ENCODE measurements around the gene MAPK8IP3. TPM values are rescaled to one million over a fixed set of nuclear protein-coding genes. Genes with fewer than 3 reads are reported as not detected.

MAPK8IP3 gene
- total RNA-seq, 1 experiment from 2014 or later: 72.3 TPM

- TF ChIP-seq, protein P1, sequence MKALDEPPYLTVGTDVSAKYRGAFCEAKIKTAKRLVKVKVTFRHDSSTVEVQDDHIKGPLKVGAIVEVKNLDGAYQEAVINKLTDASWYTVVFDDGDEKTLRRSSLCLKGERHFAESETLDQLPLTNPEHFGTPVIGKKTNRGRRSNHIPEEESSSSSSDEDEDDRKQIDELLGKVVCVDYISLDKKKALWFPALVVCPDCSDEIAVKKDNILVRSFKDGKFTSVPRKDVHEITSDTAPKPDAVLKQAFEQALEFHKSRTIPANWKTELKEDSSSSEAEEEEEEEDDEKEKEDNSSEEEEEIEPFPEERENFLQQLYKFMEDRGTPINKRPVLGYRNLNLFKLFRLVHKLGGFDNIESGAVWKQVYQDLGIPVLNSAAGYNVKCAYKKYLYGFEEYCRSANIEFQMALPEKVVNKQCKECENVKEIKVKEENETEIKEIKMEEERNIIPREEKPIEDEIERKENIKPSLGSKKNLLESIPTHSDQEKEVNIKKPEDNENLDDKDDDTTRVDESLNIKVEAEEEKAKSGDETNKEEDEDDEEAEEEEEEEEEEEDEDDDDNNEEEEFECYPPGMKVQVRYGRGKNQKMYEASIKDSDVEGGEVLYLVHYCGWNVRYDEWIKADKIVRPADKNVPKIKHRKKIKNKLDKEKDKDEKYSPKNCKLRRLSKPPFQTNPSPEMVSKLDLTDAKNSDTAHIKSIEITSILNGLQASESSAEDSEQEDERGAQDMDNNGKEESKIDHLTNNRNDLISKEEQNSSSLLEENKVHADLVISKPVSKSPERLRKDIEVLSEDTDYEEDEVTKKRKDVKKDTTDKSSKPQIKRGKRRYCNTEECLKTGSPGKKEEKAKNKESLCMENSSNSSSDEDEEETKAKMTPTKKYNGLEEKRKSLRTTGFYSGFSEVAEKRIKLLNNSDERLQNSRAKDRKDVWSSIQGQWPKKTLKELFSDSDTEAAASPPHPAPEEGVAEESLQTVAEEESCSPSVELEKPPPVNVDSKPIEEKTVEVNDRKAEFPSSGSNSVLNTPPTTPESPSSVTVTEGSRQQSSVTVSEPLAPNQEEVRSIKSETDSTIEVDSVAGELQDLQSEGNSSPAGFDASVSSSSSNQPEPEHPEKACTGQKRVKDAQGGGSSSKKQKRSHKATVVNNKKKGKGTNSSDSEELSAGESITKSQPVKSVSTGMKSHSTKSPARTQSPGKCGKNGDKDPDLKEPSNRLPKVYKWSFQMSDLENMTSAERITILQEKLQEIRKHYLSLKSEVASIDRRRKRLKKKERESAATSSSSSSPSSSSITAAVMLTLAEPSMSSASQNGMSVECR (CRISPR knock-in tag; IDR thresholded peaks at IDR 0.05; ENCODE audit: borderline replicate concordance): no peak
Measured at GRCh38 chr16:1666316-1666715, 39.7 kb upstream of the MAPK8IP3 start (continued).

- Mint-ChIP-seq H3K4me1 (no peaks in the 10 kb centered on the region), H3K9me3 (no peaks in the 10 kb centered on the region), H3K27me3 (ENCODE audit: low read depth) (no peaks in the 10 kb centered on the region), H3K27ac (no peak overlapping the region), H3K36me3 (peaks cover 69% of the 10 kb centered on the region), H3K4me3 (no peak overlapping the region)
- TF ChIP-seq, protein P2, sequence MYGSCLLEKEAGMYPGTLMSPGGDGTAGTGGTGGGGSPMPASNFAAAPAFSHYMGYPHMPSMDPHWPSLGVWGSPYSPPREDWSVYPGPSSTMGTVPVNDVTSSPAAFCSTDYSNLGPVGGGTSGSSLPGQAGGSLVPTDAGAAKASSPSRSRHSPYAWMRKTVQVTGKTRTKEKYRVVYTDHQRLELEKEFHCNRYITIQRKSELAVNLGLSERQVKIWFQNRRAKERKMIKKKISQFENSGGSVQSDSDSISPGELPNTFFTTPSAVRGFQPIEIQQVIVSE (CRISPR knock-in tag; IDR thresholded peaks at IDR 0.05; ENCODE audit: borderline replicate concordance): no peak
- TF ChIP-seq ZNF423 (CRISPR knock-in tag; IDR thresholded peaks at IDR 0.05) (no peak), JUN (CRISPR knock-in tag; IDR thresholded peaks at IDR 0.05) (no peak)
- DNase-seq (ENCODE audit: low spot score) (no peak), ATAC-seq (no peak)
- ChIA-PET CTCF (no interaction called here), POLR2A (no interaction called here)
Measured at GRCh38 chr16:1667271-1667670, 38.7 kb upstream of the MAPK8IP3 start.

DNA sequence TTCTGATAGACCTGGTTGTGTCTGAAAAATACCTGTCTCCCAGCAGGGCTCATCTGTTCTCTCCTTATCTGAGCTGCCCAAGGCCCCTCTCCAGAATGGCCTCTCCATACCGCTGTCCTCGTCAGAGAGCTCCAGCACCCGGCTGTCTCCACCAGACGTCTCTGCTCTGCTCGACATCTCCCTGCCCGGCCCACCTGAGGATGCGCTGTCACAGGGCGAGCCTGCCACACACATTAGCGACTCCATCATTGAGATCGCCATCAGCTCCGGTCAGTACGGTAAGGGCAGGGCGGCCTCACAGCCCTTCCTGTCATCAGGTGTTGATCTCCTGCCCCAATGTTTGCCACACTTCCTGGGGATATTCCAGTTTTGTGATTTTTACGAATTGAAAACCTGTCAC, 38.1 kb upstream of the MAPK8IP3 start:
- Mint-ChIP-seq H3K4me3 (no peak overlapping the region), H3K27ac (no peak overlapping the region), H3K9me3 (no peaks in the 10 kb centered on the region), H3K27me3 (ENCODE audit: low read depth) (no peaks in the 10 kb centered on the region), H3K4me1 (no peaks in the 10 kb centered on the region), H3K36me3 (peaks cover 68% of the 10 kb centered on the region)
- ATAC-seq (no peak), DNase-seq (ENCODE audit: low spot score) (no peak)
- ChIA-PET POLR2A (interaction anchor here (1.3 kb wide), 1 partner anchor 10 kb away, joined by 3 read pairs; the partner anchor contains the start of gene JPT2), CTCF (no interaction called here)
- no peak for TF ChIP-seq USF1 (CRISPR knock-in tag; IDR thresholded peaks at IDR 0.05)
- no peak for TF ChIP-seq GABPB1 (CRISPR knock-in tag; IDR thresholded peaks at IDR 0.05)
- no peak for TF ChIP-seq STAT6 (CRISPR knock-in tag; conservative IDR thresholded peaks at IDR 0.05; ENCODE audit: low read depth)
- TF ChIP-seq FOXP4 (CRISPR knock-in tag; IDR thresholded peaks at IDR 0.05): no peak
- TF ChIP-seq ZNF121 (CRISPR knock-in tag; IDR thresholded peaks at IDR 0.05): no peak
- no peak for TF ChIP-seq ETV6 (CRISPR knock-in tag; IDR thresholded peaks at IDR 0.05)
- TF ChIP-seq, protein P3, sequence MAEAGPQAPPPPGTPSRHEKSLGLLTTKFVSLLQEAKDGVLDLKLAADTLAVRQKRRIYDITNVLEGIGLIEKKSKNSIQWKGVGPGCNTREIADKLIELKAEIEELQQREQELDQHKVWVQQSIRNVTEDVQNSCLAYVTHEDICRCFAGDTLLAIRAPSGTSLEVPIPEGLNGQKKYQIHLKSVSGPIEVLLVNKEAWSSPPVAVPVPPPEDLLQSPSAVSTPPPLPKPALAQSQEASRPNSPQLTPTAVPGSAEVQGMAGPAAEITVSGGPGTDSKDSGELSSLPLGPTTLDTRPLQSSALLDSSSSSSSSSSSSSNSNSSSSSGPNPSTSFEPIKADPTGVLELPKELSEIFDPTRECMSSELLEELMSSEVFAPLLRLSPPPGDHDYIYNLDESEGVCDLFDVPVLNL (CRISPR knock-in tag; IDR thresholded peaks at IDR 0.05; ENCODE audit: borderline replicate concordance, low read depth): no peak
- TF ChIP-seq, protein P4, sequence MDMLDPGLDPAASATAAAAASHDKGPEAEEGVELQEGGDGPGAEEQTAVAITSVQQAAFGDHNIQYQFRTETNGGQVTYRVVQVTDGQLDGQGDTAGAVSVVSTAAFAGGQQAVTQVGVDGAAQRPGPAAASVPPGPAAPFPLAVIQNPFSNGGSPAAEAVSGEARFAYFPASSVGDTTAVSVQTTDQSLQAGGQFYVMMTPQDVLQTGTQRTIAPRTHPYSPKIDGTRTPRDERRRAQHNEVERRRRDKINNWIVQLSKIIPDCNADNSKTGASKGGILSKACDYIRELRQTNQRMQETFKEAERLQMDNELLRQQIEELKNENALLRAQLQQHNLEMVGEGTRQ (CRISPR knock-in tag; IDR thresholded peaks at IDR 0.05): no peak
- no peak for TF ChIP-seq JAZF1 (CRISPR knock-in tag; IDR thresholded peaks at IDR 0.05)
- no peak for TF ChIP-seq NR1H2 (CRISPR knock-in tag; IDR thresholded peaks at IDR 0.05)
- no peak for TF ChIP-seq ZNF416 (CRISPR knock-in tag; IDR thresholded peaks at IDR 0.05)
- no peak for TF ChIP-seq ATF6 (CRISPR knock-in tag; IDR thresholded peaks at IDR 0.05)
- TF ChIP-seq TEAD4 (CRISPR knock-in tag; IDR thresholded peaks at IDR 0.05): no peak
- TF ChIP-seq ATF3 (CRISPR knock-in tag; conservative IDR thresholded peaks at IDR 0.05): no peak
